ENCODE measurements around the gene ZBTB5. TPM values are rescaled to one million over a fixed set of nuclear protein-coding genes. Genes with fewer than 3 reads are reported as not detected.

ZBTB5 gene
- total RNA-seq, 1 donor from 2014 or later: 9.0 TPM

DNA sequence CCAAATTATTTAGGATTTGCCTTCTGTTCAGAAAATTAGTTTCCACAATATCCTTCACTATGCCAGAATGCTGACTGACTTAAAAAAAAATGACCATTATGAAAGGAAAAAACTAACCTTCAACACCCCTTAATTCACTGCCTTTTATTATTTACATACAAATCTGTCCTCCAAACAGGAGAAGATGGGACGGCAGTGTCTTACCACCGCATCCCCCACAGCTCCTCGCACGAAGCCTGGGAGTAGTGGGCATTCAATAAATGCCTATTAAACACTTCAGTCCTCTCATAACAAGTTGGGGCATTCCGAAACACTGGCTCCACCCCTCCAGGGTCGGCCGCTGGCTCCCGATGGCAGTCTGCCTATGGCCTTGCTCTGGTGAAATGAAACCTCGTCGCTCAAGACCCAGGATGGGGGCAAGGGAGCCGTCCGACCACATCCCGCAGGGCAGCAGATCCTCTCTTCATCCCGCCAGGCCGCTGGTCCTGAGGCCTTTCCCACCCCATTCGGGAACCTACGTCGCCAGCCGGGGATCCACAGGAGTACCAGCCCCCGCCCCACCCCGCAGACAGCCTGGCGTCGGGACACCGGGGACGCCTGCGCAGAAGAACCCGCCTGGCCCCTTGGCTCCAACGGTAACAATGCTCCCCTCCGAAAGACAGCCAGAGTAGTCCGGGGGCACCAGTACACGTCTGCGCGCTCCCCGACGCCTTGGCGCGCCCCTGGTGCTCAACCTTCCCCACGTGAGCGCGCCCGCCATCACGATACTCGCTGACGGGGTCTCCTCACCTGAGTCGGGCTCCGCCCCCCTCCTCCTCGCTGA is 613 bp downstream of the ZBTB5 start:
- DNase-seq (ENCODE audit: low spot score): no peak
- peak overlapping the region; percentile 98 for H3K4me3 Mint-ChIP-seq (ENCODE audit: unreplicated experiment)
- H3K27me3 Mint-ChIP-seq (ENCODE audit: unreplicated experiment): peaks cover 12% of the 10 kb centered on the region
- H3K36me3 Mint-ChIP-seq (ENCODE audit: low read depth, unreplicated experiment): no peaks in the 10 kb centered on the region
- TF ChIP-seq, protein P1, sequence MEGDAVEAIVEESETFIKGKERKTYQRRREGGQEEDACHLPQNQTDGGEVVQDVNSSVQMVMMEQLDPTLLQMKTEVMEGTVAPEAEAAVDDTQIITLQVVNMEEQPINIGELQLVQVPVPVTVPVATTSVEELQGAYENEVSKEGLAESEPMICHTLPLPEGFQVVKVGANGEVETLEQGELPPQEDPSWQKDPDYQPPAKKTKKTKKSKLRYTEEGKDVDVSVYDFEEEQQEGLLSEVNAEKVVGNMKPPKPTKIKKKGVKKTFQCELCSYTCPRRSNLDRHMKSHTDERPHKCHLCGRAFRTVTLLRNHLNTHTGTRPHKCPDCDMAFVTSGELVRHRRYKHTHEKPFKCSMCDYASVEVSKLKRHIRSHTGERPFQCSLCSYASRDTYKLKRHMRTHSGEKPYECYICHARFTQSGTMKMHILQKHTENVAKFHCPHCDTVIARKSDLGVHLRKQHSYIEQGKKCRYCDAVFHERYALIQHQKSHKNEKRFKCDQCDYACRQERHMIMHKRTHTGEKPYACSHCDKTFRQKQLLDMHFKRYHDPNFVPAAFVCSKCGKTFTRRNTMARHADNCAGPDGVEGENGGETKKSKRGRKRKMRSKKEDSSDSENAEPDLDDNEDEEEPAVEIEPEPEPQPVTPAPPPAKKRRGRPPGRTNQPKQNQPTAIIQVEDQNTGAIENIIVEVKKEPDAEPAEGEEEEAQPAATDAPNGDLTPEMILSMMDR (IDR thresholded peaks at IDR 0.05; ENCODE audit: unreplicated experiment): no peak
- H3K4me1 Mint-ChIP-seq (ENCODE audit: unreplicated experiment): peaks cover 23% of the 10 kb centered on the region
- H3K9me3 Mint-ChIP-seq (ENCODE audit: unreplicated experiment): no peaks in the 10 kb centered on the region
- H3K27ac Mint-ChIP-seq (ENCODE audit: unreplicated experiment): peak overlapping the region; percentile 95

DNA sequence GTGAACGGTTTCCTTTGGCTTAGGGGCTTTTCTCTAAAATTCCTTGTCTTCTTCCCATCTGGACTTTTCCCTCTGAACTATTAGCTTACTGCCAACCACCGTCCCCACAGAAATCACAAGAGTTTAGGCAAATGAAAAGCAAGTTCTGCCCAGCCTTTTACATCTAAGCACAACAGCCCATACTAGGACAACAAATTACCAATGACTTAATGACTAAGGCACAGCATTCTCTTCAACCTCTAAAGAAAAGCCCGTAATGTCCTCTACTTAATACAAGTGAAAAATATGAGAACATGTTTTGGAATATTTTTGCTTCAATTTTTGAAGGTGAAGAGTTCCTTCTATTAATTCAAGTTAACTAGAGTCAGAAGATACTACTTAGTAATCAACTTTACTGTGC is 1.2 kb downstream of the ZBTB5 start:
- no peak for DNase-seq (ENCODE audit: low spot score)

DNA sequence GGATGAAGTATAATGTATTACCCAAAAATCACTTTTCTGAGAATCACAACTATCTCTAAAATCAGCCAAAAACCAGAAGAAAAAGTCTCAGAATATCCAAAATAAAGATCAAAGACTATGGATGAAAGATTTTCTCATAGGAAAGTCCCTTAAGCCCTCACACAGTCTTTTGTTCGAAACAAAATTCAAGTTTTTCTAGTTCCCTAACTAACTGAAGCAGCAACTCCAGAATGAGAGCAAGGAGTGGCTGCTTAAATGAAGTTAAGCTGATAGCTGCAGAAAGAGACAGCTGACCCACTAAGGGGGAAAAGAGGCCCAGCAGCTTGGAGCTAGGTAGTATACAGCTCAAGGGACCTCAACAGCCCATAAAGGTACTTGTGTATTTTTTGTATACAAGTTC is 8.4 kb downstream of the ZBTB5 start:
- H3K27me3 Mint-ChIP-seq (ENCODE audit: unreplicated experiment): peaks cover 1% of the 10 kb centered on the region
- H3K4me1 Mint-ChIP-seq (ENCODE audit: unreplicated experiment): no peaks in the 10 kb centered on the region
- H3K36me3 Mint-ChIP-seq (ENCODE audit: low read depth, unreplicated experiment): peaks cover 8% of the 10 kb centered on the region
- no peak for DNase-seq (ENCODE audit: low spot score)
- H3K27ac Mint-ChIP-seq (ENCODE audit: unreplicated experiment): no peak overlapping the region
- H3K4me3 Mint-ChIP-seq (ENCODE audit: unreplicated experiment): no peak overlapping the region
- TF ChIP-seq, protein P1 (IDR thresholded peaks at IDR 0.05; ENCODE audit: unreplicated experiment): no peak
- no peaks in the 10 kb centered on the region for H3K9me3 Mint-ChIP-seq (ENCODE audit: unreplicated experiment)

More for the DNA sequence above, 1.2 kb downstream of the ZBTB5 start:
- Mint-ChIP-seq H3K4me1 (ENCODE audit: unreplicated experiment) (peaks cover 23% of the 10 kb centered on the region), H3K9me3 (ENCODE audit: unreplicated experiment) (no peaks in the 10 kb centered on the region), H3K27me3 (ENCODE audit: unreplicated experiment) (peaks cover 12% of the 10 kb centered on the region), H3K27ac (ENCODE audit: unreplicated experiment) (peak overlapping the region; percentile 95), H3K4me3 (ENCODE audit: unreplicated experiment) (peak overlapping the region; percentile 98), H3K36me3 (ENCODE audit: low read depth, unreplicated experiment) (no peaks in the 10 kb centered on the region)
- TF ChIP-seq, protein P1 (IDR thresholded peaks at IDR 0.05; ENCODE audit: unreplicated experiment): no peak

DNA sequence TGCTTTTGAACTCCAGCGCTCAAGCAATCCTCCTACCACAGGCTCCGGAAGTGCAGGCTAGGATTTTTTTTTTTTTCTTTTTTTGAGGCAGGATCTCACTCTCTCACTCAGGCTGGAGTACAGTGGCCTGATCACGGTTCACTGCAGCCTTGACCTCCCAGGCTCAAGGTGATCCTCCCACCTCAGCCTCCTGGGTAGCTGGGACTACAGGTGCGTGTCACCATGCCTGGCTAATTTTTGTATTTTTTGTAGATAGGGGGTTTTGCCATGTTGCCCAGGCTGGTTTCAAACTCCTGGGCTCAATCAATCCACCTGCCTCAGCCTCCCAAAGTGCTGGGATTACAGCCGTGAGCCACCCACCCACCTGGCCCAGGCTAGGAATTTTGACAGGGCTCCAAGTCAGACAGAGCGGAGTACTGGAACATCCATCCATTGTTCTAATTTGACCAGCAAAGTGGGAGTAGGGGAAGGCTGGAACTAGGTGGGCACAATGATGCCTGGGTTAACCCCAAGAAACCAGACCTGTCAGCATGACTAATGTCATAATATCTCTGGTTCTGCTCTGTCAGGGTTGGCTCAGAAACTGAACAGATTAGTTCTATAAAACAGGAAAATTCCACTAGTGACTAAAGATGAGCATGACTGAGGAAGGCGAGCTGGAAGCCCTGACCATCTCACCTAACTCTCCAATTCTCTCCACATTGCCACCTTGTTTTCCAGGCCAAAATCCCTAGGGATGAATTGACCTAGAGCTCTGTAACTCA is 9.2 kb downstream of the ZBTB5 start:
- Mint-ChIP-seq H3K36me3 (ENCODE audit: low read depth, unreplicated experiment) (peaks cover 8% of the 10 kb centered on the region), H3K4me3 (ENCODE audit: unreplicated experiment) (no peak overlapping the region), H3K4me1 (ENCODE audit: unreplicated experiment) (no peaks in the 10 kb centered on the region), H3K27me3 (ENCODE audit: unreplicated experiment) (peaks cover 1% of the 10 kb centered on the region), H3K9me3 (ENCODE audit: unreplicated experiment) (no peaks in the 10 kb centered on the region), H3K27ac (ENCODE audit: unreplicated experiment) (no peak overlapping the region)
- TF ChIP-seq, protein P1 (IDR thresholded peaks at IDR 0.05; ENCODE audit: unreplicated experiment): no peak
- no peak for DNase-seq (ENCODE audit: low spot score)

DNA sequence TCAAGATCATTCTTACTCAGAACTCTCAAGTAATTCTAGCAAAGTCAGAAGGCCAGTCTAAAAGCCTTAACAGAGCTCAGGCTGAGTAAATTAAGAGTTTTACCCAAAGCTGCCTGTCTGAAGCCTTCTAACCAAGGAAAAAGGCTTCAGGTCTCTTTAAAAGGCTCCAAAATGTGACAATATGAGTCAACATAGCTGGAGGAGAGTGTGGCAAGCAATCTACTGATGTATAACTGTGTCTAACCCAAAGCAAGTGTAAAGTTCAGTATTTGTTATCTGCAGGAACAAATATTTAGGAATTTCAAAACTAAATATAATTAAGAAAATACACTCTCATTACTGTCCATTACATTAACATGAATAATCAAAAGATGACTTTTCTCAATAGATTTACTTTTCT is 11.0 kb downstream of the ZBTB5 start:
- Mint-ChIP-seq H3K4me3 (ENCODE audit: unreplicated experiment) (no peak overlapping the region), H3K4me1 (ENCODE audit: unreplicated experiment) (no peaks in the 10 kb centered on the region), H3K27me3 (ENCODE audit: unreplicated experiment) (peaks cover 1% of the 10 kb centered on the region), H3K9me3 (ENCODE audit: unreplicated experiment) (no peaks in the 10 kb centered on the region), H3K36me3 (ENCODE audit: low read depth, unreplicated experiment) (peaks cover 8% of the 10 kb centered on the region), H3K27ac (ENCODE audit: unreplicated experiment) (no peak overlapping the region)
- TF ChIP-seq, protein P1 (IDR thresholded peaks at IDR 0.05; ENCODE audit: unreplicated experiment): no peak
- DNase-seq (ENCODE audit: low spot score): no peak
